ENCODE data around the gene FRMD8. TPM values are rescaled to one million over a fixed set of nuclear protein-coding genes. Genes with fewer than 3 reads are reported as not detected.

FRMD8 gene
- total and polyA plus RNA-seq, 9 of the 15 experiments (the other 6 are each of a cell fraction or from before 2014, with no cell fraction given): 4.5 to 54.5 (median 15.8) TPM

DNA sequence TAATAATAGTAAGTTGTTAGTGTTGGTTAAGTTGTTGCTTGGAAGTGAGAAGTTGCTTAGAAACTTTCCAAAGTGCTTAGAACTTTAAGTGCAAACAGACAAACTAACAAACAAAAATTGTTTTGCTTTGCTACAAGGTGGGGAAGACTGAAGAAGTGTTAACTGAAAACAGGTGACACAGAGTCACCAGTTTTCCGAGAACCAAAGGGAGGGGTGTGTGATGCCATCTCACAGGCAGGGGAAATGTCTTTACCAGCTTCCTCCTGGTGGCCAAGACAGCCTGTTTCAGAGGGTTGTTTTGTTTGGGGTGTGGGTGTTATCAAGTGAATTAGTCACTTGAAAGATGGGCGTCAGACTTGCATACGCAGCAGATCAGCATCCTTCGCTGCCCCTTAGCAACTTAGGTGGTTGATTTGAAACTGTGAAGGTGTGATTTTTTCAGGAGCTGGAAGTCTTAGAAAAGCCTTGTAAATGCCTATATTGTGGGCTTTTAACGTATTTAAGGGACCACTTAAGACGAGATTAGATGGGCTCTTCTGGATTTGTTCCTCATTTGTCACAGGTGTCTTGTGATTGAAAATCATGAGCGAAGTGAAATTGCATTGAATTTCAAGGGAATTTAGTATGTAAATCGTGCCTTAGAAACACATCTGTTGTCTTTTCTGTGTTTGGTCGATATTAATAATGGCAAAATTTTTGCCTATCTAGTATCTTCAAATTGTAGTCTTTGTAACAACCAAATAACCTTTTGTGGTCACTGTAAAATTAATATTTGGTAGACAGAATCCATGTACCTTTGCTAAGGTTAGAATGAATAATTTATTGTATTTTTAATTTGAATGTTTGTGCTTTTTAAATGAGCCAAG, 38.9 kb downstream of the FRMD8 start (continued):
- no peak for TF ChIP-seq PRMT5 (CRISPR knock-in tag; IDR thresholded peaks at IDR 0.05)
- TF ChIP-seq THRAP3 (IDR thresholded peaks at IDR 0.05; ENCODE audit: borderline replicate concordance): peak; percentile 54; the same call in 1 of the 2 replicates
- no peak for TF ChIP-seq NEUROD1 (IDR thresholded peaks at IDR 0.05; ENCODE audit: borderline replicate concordance, low read depth, low read length, partially characterized antibody)
- no peak for TF ChIP-seq ZNF212 (CRISPR knock-in tag; IDR thresholded peaks at IDR 0.05)
- no peak for TF ChIP-seq ZNF12 (CRISPR knock-in tag; IDR thresholded peaks at IDR 0.05)
- no peak for TF ChIP-seq POU5F1 (IDR thresholded peaks at IDR 0.05; ENCODE audit: borderline replicate concordance, low read depth, low read length, partially characterized antibody)
- TF ChIP-seq BRF1 (IDR thresholded peaks at IDR 0.05; ENCODE audit: borderline replicate concordance, extremely low read depth, insufficient read length): no peak
- 0 out of 2 replicates have a peak, but pooled peaks have one; percentile 1 for TF ChIP-seq SMAD3 (CRISPR knock-in tag; conservative IDR thresholded peaks at IDR 0.05)
- TF ChIP-seq, protein P1, sequence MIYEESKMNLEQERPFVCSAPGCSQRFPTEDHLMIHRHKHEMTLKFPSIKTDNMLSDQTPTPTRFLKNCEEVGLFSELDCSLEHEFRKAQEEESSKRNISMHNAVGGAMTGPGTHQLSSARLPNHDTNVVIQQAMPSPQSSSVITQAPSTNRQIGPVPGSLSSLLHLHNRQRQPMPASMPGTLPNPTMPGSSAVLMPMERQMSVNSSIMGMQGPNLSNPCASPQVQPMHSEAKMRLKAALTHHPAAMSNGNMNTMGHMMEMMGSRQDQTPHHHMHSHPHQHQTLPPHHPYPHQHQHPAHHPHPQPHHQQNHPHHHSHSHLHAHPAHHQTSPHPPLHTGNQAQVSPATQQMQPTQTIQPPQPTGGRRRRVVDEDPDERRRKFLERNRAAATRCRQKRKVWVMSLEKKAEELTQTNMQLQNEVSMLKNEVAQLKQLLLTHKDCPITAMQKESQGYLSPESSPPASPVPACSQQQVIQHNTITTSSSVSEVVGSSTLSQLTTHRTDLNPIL (CRISPR knock-in tag; IDR thresholded peaks at IDR 0.05): no peak
- no peak for TF ChIP-seq NCOR1 (IDR thresholded peaks at IDR 0.05)
- TF ChIP-seq DNMT1 (IDR thresholded peaks at IDR 0.05): 0 out of 2 replicates have a peak, but pooled peaks have one; percentile 9
- TF ChIP-seq FOXJ3 (CRISPR knock-in tag; IDR thresholded peaks at IDR 0.05): no peak
- peak; percentile 10 for TF ChIP-seq POLR2G (IDR thresholded peaks at IDR 0.05; ENCODE audit: low read depth, low read length)
- no peak for TF ChIP-seq SLC30A9 (CRISPR knock-in tag; IDR thresholded peaks at IDR 0.05)
- TF ChIP-seq, protein P2, sequence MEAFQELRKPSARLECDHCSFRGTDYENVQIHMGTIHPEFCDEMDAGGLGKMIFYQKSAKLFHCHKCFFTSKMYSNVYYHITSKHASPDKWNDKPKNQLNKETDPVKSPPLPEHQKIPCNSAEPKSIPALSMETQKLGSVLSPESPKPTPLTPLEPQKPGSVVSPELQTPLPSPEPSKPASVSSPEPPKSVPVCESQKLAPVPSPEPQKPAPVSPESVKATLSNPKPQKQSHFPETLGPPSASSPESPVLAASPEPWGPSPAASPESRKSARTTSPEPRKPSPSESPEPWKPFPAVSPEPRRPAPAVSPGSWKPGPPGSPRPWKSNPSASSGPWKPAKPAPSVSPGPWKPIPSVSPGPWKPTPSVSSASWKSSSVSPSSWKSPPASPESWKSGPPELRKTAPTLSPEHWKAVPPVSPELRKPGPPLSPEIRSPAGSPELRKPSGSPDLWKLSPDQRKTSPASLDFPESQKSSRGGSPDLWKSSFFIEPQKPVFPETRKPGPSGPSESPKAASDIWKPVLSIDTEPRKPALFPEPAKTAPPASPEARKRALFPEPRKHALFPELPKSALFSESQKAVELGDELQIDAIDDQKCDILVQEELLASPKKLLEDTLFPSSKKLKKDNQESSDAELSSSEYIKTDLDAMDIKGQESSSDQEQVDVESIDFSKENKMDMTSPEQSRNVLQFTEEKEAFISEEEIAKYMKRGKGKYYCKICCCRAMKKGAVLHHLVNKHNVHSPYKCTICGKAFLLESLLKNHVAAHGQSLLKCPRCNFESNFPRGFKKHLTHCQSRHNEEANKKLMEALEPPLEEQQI (IDR thresholded peaks at IDR 0.05): no peak
- TF ChIP-seq TBL1XR1 (IDR thresholded peaks at IDR 0.05; ENCODE audit: low read length in 2 of 2): peak in 1 of 2 experiments; percentile 40; a peak in 3 of 4 replicates
- peak; percentile 5 for TF ChIP-seq DACH1 (IDR thresholded peaks at IDR 0.05; ENCODE audit: partially characterized antibody)
- TF ChIP-seq NR4A1 (CRISPR knock-in tag; IDR thresholded peaks at IDR 0.05): peak; percentile 42; the same call in 1 of the 2 replicates
- no peak for TF ChIP-seq NR4A1 (tag; IDR thresholded peaks at IDR 0.05)
- TF ChIP-seq NONO (IDR thresholded peaks at IDR 0.05; ENCODE audit: low read depth in 2 of 2, low read length in 1 of 2): 0 out of 4 replicates have a peak, but pooled peaks of 1 of the 2 experiments have one; percentile 5
- no peak; a peak in 1 of 4 replicates for TF ChIP-seq RAD21 (CRISPR knock-in tag; conservative IDR thresholded peaks at IDR 0.05 in 1 of 2, IDR thresholded peaks at IDR 0.05 in 1 of 2)
- TF ChIP-seq ZFX (CRISPR knock-in tag; IDR thresholded peaks at IDR 0.05): no peak
- no peak for TF ChIP-seq DMBX1 (CRISPR knock-in tag; IDR thresholded peaks at IDR 0.05; ENCODE audit: borderline replicate concordance)
- peak; percentile 88; the same call in 1 of the 2 replicates for TF ChIP-seq FOXK1 (CRISPR knock-in tag; IDR thresholded peaks at IDR 0.05; ENCODE audit: borderline replicate concordance)

All from K562 (cell line).